Cardiac fibroblast (primary cell): ENCODE results near the gene ZBTB8OS.
A peak's percentile ranks its signal among the peaks of the same experiment; 100 is the strongest.

Source experiments
- DNase-seq, 2 donors: peaks; one replicate each; pipeline versions ENCODE4 v3.0.0 to v3.0.0-alpha.2; 2010; ENCODE audit warnings: low read depth in 2 of 2
- H3K4me3 ChIP-seq, 2 donors: replicated peaks in 1 of 2; 1 replicate in 1 of 2; 2 replicates in 1 of 2; pipeline ENCODE4 v1.5.1; 2011; ENCODE audit warnings: low read depth in 2 of 2, low read length in 2 of 2, mild to moderate bottlenecking in 2 of 2, moderate library complexity in 1 of 2
- TF ChIP-seq, protein P1 (sequence below): IDR thresholded peaks from one replicate; pipeline ENCODE4 v1.5.1; 2011; ENCODE audit warnings: low read depth, mild to moderate bottlenecking, low read length, inconsistent platforms

Gene ZBTB8OS

GRCh38 chr1:32606565-32607371, 43.6 kb downstream of the ZBTB8OS start:
- no peak overlapping the region for H3K4me3 ChIP-seq
- TF ChIP-seq, protein P1, sequence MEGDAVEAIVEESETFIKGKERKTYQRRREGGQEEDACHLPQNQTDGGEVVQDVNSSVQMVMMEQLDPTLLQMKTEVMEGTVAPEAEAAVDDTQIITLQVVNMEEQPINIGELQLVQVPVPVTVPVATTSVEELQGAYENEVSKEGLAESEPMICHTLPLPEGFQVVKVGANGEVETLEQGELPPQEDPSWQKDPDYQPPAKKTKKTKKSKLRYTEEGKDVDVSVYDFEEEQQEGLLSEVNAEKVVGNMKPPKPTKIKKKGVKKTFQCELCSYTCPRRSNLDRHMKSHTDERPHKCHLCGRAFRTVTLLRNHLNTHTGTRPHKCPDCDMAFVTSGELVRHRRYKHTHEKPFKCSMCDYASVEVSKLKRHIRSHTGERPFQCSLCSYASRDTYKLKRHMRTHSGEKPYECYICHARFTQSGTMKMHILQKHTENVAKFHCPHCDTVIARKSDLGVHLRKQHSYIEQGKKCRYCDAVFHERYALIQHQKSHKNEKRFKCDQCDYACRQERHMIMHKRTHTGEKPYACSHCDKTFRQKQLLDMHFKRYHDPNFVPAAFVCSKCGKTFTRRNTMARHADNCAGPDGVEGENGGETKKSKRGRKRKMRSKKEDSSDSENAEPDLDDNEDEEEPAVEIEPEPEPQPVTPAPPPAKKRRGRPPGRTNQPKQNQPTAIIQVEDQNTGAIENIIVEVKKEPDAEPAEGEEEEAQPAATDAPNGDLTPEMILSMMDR = no peak
- DNase-seq = no peak

- DNase-seq = no peak
- H3K4me3 ChIP-seq = no peak overlapping the region
- TF ChIP-seq, protein P1 = no peak
Measured at GRCh38 chr1:32605711-32606424, 44.5 kb downstream of the ZBTB8OS start.

DNA sequence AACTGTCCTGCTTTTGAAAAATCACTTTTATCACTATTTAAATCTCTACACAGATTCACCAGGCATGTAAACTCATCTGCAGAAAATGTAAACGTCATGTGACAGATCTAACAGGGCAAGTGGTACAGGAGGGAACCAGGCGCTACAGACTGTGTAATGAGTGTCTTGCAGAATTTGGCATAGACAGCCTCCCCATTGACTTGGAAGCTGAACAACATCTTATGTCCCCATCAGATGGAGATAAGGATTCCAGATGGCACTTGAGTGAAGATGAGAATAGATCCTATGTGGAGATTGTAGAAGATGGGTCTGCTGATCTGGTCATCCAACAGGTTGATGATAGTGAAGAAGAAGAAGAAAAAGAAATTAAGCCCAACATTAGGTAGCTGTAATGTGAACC, 50.3 kb downstream of the ZBTB8OS start:
- TF ChIP-seq, protein P1 = no peak

GRCh38 chr1:32592943-32593342, 57.4 kb downstream of the ZBTB8OS start:
- TF ChIP-seq, protein P1 = no peak
- peak in 1 of 2 donors; percentile 18 for DNase-seq
- no peak overlapping the region for H3K4me3 ChIP-seq

More for the DNA sequence above, 50.3 kb downstream of the ZBTB8OS start:
- no peak overlapping the region for H3K4me3 ChIP-seq
- no peak for DNase-seq

DNA sequence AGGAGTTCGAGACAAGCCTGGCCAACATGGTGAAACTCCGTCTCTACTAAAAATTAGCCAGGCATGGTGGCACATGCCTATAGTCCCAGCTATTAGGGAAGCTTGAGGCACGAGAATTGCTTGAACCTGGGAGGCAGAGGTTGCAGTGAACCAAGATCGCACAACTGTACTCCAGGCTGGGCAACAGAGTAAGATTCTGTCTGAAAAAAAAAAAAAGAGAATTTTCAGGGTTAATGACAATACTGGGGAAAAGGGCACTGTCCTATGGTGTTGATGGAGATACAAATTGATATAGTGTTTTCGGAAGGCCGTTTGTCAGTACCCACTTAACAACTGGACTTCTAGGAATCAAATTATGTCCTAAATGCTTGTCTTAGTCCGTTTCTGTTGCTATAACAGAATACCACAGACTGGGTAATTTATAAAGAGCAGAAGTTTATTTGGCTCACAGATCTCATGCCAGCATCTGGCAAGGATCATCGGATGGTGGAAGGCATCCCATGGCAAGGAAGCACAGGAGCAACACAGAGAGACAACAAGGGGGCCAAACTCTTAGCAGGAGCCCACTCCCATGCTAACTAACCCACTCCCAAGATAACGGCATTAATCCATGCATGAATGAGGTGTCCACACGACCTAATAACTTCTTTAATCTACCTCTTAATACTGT, 69.9 kb downstream of the ZBTB8OS start:
- H3K4me3 ChIP-seq = no peak overlapping the region
- TF ChIP-seq, protein P1 = no peak
- no peak for DNase-seq
